Measurements from ENCODE around the gene BAG1.

BAG1 gene

DNA sequence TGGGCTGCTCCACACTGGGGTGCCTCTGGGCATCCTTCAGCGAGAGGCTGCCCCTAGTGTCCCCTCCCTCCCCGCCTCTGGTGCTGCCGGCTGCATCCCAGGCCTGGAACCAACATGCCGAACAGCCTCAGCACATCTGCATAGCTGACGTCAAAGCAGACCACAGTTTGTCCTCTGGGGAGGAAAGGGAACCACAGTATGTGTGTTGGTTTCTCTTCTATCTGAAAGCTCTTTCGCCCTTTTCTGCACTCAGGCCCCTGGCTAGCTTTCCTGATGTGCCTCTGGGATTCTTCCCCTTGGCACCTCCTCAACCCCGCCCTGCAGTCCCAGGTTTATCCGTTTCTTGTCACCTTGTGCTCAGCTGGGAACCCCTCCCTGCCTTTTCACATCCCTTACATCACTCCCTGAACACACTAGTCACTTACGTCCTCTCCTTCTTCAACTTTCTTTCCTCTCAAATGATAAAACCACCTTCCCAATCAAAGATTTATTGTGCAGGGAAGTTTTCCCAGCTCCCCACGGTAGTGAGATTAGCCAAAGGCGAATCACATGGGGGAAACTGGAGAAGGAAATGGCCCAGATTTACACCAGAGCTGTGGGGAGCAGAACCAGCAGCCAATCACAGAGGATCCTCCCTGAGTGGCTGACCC, 61.8 kb downstream of the BAG1 start:
- no peak for DNase-seq
